Measurements from ENCODE around the gene TNS3. TPM values are rescaled to one million over a fixed set of nuclear protein-coding genes. Genes with fewer than 3 reads are reported as not detected.

The TNS3 gene
- total RNA-seq, 1 donor from 2014 or later = 89.8 TPM

DNA sequence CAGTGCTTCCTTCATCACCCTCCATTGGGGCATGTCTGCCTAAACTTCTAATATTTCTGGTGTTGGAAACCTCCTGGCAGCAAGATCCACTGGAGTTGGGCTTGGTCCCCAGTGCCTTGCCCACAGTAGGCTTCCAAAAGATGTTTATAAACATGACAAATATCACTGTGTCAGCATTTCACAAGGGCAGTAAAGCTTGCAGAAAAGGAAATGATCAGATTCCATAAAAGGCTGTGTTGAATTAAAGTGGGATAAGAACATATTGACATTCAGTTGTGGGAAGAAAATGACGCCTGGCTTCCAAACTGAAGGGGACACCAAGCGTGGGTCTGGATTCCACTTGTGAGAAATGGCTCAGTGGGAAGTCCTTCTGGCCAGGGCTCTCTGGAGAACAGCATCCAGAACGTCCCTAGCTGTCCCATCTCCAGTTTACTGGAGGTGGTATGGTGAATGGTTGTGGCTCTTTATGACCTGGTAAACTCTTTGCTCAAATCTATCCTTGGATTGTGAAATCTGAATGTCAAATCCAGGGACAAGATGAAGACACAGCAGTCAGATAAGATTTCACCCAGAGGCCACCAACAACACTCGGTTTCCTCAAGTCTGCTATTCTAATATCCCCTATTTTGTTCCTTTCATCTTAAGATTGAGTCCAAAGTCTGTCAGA lies 287.2 kb downstream of the TNS3 start:
- H3K9me3 ChIP-seq = no peaks in the 10 kb centered on the region
- peaks cover 5 to 34% of the 10 kb centered on the region in 2 donors for H3K36me3 ChIP-seq
- no peaks in the 10 kb centered on the region for H3K27me3 ChIP-seq
- H3K27ac ChIP-seq = peak overlapping the region; percentile 28 to 33
- no peak for DNase-seq (ENCODE audit: low spot score in 2 of 2)
- no peak overlapping the region for H3K4me3 ChIP-seq
- H3K4me1 ChIP-seq = peaks cover 0 to 20% of the 10 kb centered on the region in 2 donors
- TF ChIP-seq, protein P1, sequence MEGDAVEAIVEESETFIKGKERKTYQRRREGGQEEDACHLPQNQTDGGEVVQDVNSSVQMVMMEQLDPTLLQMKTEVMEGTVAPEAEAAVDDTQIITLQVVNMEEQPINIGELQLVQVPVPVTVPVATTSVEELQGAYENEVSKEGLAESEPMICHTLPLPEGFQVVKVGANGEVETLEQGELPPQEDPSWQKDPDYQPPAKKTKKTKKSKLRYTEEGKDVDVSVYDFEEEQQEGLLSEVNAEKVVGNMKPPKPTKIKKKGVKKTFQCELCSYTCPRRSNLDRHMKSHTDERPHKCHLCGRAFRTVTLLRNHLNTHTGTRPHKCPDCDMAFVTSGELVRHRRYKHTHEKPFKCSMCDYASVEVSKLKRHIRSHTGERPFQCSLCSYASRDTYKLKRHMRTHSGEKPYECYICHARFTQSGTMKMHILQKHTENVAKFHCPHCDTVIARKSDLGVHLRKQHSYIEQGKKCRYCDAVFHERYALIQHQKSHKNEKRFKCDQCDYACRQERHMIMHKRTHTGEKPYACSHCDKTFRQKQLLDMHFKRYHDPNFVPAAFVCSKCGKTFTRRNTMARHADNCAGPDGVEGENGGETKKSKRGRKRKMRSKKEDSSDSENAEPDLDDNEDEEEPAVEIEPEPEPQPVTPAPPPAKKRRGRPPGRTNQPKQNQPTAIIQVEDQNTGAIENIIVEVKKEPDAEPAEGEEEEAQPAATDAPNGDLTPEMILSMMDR (IDR thresholded peaks at IDR 0.05) = no peak
- intact Hi-C loops (cut with DNase I) = loop anchor here (5.0 kb wide), 2 partner anchors 43 to 88 kb away; no protein-coding TSS in a partner anchor

DNA sequence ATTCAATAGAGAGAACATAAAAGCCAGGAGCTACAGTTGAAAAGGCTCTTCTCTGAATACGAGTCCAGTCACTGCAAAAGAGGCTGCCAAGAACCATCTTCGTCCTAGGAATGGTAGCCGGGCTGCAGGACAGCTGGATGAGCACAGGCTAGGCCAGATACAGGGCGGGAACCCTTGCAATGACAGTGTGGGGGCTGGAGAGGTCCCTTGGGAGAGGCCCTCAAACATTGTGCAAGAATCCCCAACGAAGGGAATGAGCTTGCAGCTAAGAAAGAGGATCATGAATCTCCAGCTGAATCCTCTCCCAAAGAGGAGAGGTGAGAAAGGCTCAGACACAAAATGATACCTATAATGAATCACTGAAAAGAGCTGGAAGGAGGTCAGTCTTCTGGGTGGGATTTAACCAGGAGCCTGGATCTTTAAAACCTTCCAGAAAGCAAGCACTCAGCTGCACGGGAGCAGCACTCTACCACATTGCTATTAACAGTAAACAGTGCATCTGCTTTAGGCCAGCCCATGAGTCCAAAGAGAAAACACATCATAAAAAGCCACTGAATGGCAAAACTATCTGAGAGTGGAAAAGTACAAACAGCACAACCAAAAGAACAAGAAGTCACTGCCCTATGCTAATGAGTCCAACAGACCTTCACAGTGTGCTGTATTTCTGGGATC lies 287.9 kb downstream of the TNS3 start:
- H3K27ac ChIP-seq = peak overlapping the region; percentile 28 to 33
- peaks cover 0 to 20% of the 10 kb centered on the region in 2 donors for H3K4me1 ChIP-seq
- peaks cover 5 to 30% of the 10 kb centered on the region in 2 donors for H3K36me3 ChIP-seq
- DNase-seq (ENCODE audit: low spot score in 2 of 2) = no peak
- TF ChIP-seq, protein P1 (IDR thresholded peaks at IDR 0.05) = no peak
- no peaks in the 10 kb centered on the region for H3K27me3 ChIP-seq
- intact Hi-C loops (cut with DNase I) = loop anchor here (5.0 kb wide), 2 partner anchors 43 to 88 kb away; no protein-coding TSS in a partner anchor
- H3K4me3 ChIP-seq = no peak overlapping the region
- no peaks in the 10 kb centered on the region for H3K9me3 ChIP-seq

DNA sequence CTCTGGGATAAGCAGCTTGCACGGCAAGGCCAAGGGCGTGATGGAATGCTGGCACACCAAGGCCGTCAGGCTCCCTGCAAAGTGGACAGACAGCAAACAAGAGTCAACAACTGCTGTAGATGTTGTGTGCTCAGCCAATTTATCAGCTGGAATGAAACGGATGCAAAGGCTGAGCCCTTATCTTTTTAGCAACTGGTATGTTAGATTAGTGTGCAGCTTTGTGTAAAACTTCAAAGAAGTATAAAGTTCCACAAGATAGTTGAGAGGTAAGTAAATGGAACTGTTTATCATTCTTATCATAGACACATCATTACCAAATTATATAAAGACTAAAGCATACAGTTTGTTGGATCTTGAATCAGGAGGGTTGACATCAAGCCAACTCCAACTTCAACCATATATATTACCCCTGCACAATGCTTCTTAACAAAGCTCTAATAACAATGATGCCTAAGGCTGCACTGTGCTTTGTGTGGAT lies 289.0 kb downstream of the TNS3 start:
- Histone ChIP-seq H3K9me3 (no peaks in the 10 kb centered on the region), H3K36me3 (peaks cover 10 to 23% of the 10 kb centered on the region in 2 donors), H3K4me1 (peaks cover 0 to 20% of the 10 kb centered on the region in 2 donors), H3K27me3 (no peaks in the 10 kb centered on the region), H3K27ac (peak overlapping the region; percentile 77 to 86), H3K4me3 (no peak overlapping the region)
- TF ChIP-seq, protein P1 (IDR thresholded peaks at IDR 0.05) = no peak
- no peak for DNase-seq (ENCODE audit: low spot score in 2 of 2)
- intact Hi-C loops (cut with DNase I) = loop anchor here (5.0 kb wide), 2 partner anchors 44 to 89 kb away; no protein-coding TSS in a partner anchor

DNA sequence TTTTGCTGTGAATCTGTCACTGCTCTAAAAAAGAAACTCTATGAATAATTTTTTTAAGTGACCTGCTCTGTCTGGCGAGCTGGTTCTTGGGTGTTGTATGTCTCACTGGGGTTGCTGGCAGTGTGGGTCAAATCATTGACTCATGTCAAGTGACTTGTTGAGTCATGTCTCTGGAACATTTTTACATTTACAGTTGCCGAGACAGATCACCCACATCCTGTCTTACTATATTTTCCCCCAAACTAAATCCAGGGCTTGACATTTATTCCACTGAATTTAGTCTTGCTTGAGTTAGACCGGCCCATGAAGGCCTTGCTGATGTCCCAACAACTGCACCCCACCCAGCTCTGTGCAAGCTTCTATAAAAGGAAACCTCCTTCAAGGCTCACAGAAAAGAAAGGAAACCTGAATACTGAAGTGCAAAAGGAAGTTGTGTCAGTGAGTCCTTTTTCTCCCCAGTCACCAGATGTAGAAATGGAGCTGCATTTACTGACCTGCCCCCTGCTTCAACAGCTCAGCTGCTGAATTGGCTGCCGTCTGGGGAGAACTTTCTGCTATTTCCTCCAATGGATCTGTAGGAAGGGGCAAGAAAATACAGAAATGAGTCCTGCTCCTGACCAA lies 290.3 kb downstream of the TNS3 start:
- DNase-seq (ENCODE audit: low spot score in 2 of 2) = peak; percentile 42 to 84
- TF ChIP-seq, protein P1 (IDR thresholded peaks at IDR 0.05) = no peak
- intact Hi-C loops (cut with DNase I) = loop anchor here (1.0 to 5.0 kb wide), 3 partner anchors 24 to 91 kb away; no protein-coding TSS in a partner anchor
- Histone ChIP-seq H3K27ac (peak overlapping the region; percentile 79 to 86), H3K36me3 (peaks cover 5 to 28% of the 10 kb centered on the region in 2 donors), H3K27me3 (no peaks in the 10 kb centered on the region), H3K9me3 (no peaks in the 10 kb centered on the region), H3K4me3 (no peak overlapping the region), H3K4me1 (peaks cover 0 to 20% of the 10 kb centered on the region in 2 donors)

DNA sequence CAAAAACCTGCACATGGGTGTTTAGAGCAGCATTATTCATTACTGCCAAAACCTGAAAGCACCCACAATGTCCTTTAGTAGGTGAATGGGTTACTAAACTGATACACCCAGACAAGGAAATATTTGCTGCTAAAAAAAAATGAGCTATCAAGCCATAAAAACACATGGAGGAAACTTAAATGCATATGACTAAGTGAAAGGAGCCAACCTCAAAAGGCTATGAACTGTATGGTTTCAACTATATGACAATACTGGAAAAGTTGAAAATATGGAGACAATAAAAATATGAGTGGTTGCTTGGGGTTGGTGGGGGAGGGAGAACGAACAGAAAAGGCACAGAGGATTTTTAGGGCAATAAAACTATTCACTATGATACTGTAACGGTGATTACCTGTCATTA lies 291.0 kb downstream of the TNS3 start:
- Histone ChIP-seq H3K9me3 (no peaks in the 10 kb centered on the region), H3K4me1 (peaks cover 0 to 18% of the 10 kb centered on the region in 2 donors), H3K4me3 (no peak overlapping the region), H3K27me3 (no peaks in the 10 kb centered on the region), H3K27ac (peak overlapping the region; percentile 73 to 79), H3K36me3 (peaks cover 5 to 33% of the 10 kb centered on the region in 2 donors)
- TF ChIP-seq, protein P1 (IDR thresholded peaks at IDR 0.05) = no peak
- no peak for DNase-seq (ENCODE audit: low spot score in 2 of 2)
- intact Hi-C loops (cut with DNase I) = loop anchor here (1.0 to 5.0 kb wide), 3 partner anchors 24 to 91 kb away; no protein-coding TSS in a partner anchor

Measured in ascending aorta (tissue), 2 donors.